Spinal cord (tissue), 10 donors: ENCODE results near the gene GRIK4. TPM values are rescaled to one million over a fixed set of nuclear protein-coding genes. Genes with fewer than 3 reads are reported as not detected.

ENCODE experiments used
- DNase-seq, 6 donors: peaks; one replicate each; pipeline versions ENCODE4 v3.0.0 to v3.0.0-alpha.2; 2013 to 2015; ENCODE audit warnings: low spot score in 6 of 6, low read depth in 4 of 6
- H3K27ac ChIP-seq: one replicate; pipeline ENCODE4 v1.5.1; 2013; ENCODE audit warnings: low read depth, low read length, control low read depth
- H3K27me3 ChIP-seq: one replicate; pipeline ENCODE4 v1.6.1; 2013; ENCODE audit warnings: low read length; ENCODE audit not compliant: control insufficient read depth, insufficient read depth
- H3K36me3 ChIP-seq: one replicate; pipeline ENCODE4 v1.6.1; 2013; ENCODE audit warnings: low read length; ENCODE audit not compliant: control insufficient read depth, insufficient read depth
- H3K4me1 ChIP-seq: one replicate; pipeline ENCODE4 v1.6.1; 2013; ENCODE audit warnings: low read length; ENCODE audit not compliant: control insufficient read depth, insufficient read depth
- H3K4me3 ChIP-seq: one replicate; pipeline ENCODE4 v1.5.1; 2013; ENCODE audit warnings: low read depth, low read length, control low read depth
- H3K9me3 ChIP-seq: one replicate; pipeline ENCODE4 v1.6.1; 2013; ENCODE audit warnings: low read length; ENCODE audit not compliant: control insufficient read depth, insufficient read depth
- WGBS: methylation state at CpG from one replicate; pipeline ENCODE4 v1.1.5; 2013; ENCODE audit warnings: missing lambda C conversion rate; ENCODE audit not compliant: insufficient coverage; 5-methylcytosine and 5-hydroxymethylcytosine counted together
- polyA plus RNA-seq, 2 donors: library from polyadenylated mRNA; unstranded; fragments of 120-200 nt; gene quantifications; one replicate each; pipeline ENCODE4 v1.2.1, GENCODE V29; 2013; ENCODE audit not compliant: insufficient read length in 2 of 2
- total RNA-seq, 2 donors: library from RNA; depleted of rRNA in 1 of 2; stranded (reverse); fragments of 120-200 nt in 1 of 2; fragments of >200 nt in 1 of 2; gene quantifications; one replicate each; pipeline versions ENCODE4 v1.2.3 to v1.2.4, GENCODE V29; 2013 to 2014
- donor health status: healthy.

Gene GRIK4
- total and polyA plus RNA-seq, 4 donors = 5.2 to 23.2 (median 12.3) TPM

GRCh38 chr11:120652705-120653335 is 141.3 kb downstream of the GRIK4 start:
- Histone ChIP-seq H3K27ac (no peak overlapping the region), H3K4me1 (peaks cover 14% of the 10 kb centered on the region), H3K9me3 (no peaks in the 10 kb centered on the region), H3K4me3 (no peak overlapping the region), H3K27me3 (peaks cover 8% of the 10 kb centered on the region), H3K36me3 (peaks cover 2% of the 10 kb centered on the region)
- 86% methylated on average over 2 of the region's 3 CpGs for WGBS
- no peak for DNase-seq

- 98% methylated on average over 5 of the region's 5 CpGs for WGBS
- Histone ChIP-seq H3K27me3 (peaks cover 2% of the 10 kb centered on the region), H3K36me3 (peaks cover 7% of the 10 kb centered on the region), H3K27ac (no peak overlapping the region), H3K4me3 (no peak overlapping the region), H3K9me3 (no peaks in the 10 kb centered on the region), H3K4me1 (no peaks in the 10 kb centered on the region)
- DNase-seq = no peak
Measured at GRCh38 chr11:120655589-120655988, 144.0 kb downstream of the GRIK4 start.

GRCh38 chr11:120657306-120658070 is 145.9 kb downstream of the GRIK4 start:
- no peak overlapping the region for H3K27ac ChIP-seq
- WGBS = 89% methylated on average over 1 of the region's 6 CpGs
- peaks cover 2% of the 10 kb centered on the region for H3K27me3 ChIP-seq
- no peaks in the 10 kb centered on the region for H3K9me3 ChIP-seq
- peaks cover 11% of the 10 kb centered on the region for H3K4me1 ChIP-seq
- peaks cover 10% of the 10 kb centered on the region for H3K36me3 ChIP-seq
- no peak overlapping the region for H3K4me3 ChIP-seq
- no peak for DNase-seq

- Histone ChIP-seq H3K27me3 (peaks cover 2% of the 10 kb centered on the region), H3K36me3 (peaks cover 10% of the 10 kb centered on the region), H3K9me3 (no peaks in the 10 kb centered on the region), H3K4me1 (peaks cover 14% of the 10 kb centered on the region), H3K27ac (no peak overlapping the region), H3K4me3 (no peak overlapping the region)
- no peak for DNase-seq
- WGBS = no CpG with 5 or more reads among the region's 3 CpGs
Measured at GRCh38 chr11:120658071-120658423, 146.5 kb downstream of the GRIK4 start.

GRCh38 chr11:120659076-120659475 is 147.5 kb downstream of the GRIK4 start:
- Histone ChIP-seq H3K36me3 (peaks cover 10% of the 10 kb centered on the region), H3K4me3 (no peak overlapping the region), H3K27ac (no peak overlapping the region), H3K4me1 (peaks cover 14% of the 10 kb centered on the region), H3K9me3 (no peaks in the 10 kb centered on the region), H3K27me3 (peaks cover 2% of the 10 kb centered on the region)
- 82% methylated on average over 5 of the region's 6 CpGs for WGBS
- no peak for DNase-seq

GRCh38 chr11:120660024-120660565 is 148.5 kb downstream of the GRIK4 start:
- Histone ChIP-seq H3K4me1 (peaks cover 14% of the 10 kb centered on the region), H3K36me3 (peaks cover 7% of the 10 kb centered on the region), H3K4me3 (no peak overlapping the region), H3K27me3 (no peaks in the 10 kb centered on the region), H3K27ac (no peak overlapping the region), H3K9me3 (no peaks in the 10 kb centered on the region)
- WGBS = 61% methylated on average over 14 of the region's 17 CpGs
- DNase-seq = no peak

GRCh38 chr11:120662071-120662676 is 150.6 kb downstream of the GRIK4 start:
- H3K27me3 ChIP-seq = no peaks in the 10 kb centered on the region
- H3K4me1 ChIP-seq = peaks cover 14% of the 10 kb centered on the region
- H3K4me3 ChIP-seq = no peak overlapping the region
- peaks cover 8% of the 10 kb centered on the region for H3K36me3 ChIP-seq
- H3K27ac ChIP-seq = peak overlapping the region; percentile 34
- DNase-seq = peak in 2 of 6 donors; percentile 25 to 45
- WGBS = 39% methylated on average over 9 of the region's 9 CpGs
- no peaks in the 10 kb centered on the region for H3K9me3 ChIP-seq

GRCh38 chr11:120663142-120663541 is 151.6 kb downstream of the GRIK4 start:
- peaks cover 13% of the 10 kb centered on the region for H3K36me3 ChIP-seq
- DNase-seq = no peak
- no peaks in the 10 kb centered on the region for H3K27me3 ChIP-seq
- peaks cover 14% of the 10 kb centered on the region for H3K4me1 ChIP-seq
- H3K27ac ChIP-seq = no peak overlapping the region
- no peak overlapping the region for H3K4me3 ChIP-seq
- 94% methylated on average over 2 of the region's 2 CpGs for WGBS
- H3K9me3 ChIP-seq = no peaks in the 10 kb centered on the region

- no peak overlapping the region for H3K27ac ChIP-seq
- no peaks in the 10 kb centered on the region for H3K27me3 ChIP-seq
- WGBS = 61% methylated on average over 7 of the region's 10 CpGs
- DNase-seq = no peak
- H3K4me1 ChIP-seq = peaks cover 14% of the 10 kb centered on the region
- no peak overlapping the region for H3K4me3 ChIP-seq
- H3K9me3 ChIP-seq = no peaks in the 10 kb centered on the region
- peaks cover 9% of the 10 kb centered on the region for H3K36me3 ChIP-seq
Measured at GRCh38 chr11:120666121-120666639, 154.6 kb downstream of the GRIK4 start.
